ENCODE measurements around the gene RAP1B. TPM values are rescaled to one million over a fixed set of nuclear protein-coding genes. Genes with fewer than 3 reads are reported as not detected.

The RAP1B gene
- total and polyA plus RNA-seq, 2 of the 13 experiments (the other 11 are each of a cell fraction or from before 2014, with no cell fraction given), result 71.1 to 92.7 TPM

DNA sequence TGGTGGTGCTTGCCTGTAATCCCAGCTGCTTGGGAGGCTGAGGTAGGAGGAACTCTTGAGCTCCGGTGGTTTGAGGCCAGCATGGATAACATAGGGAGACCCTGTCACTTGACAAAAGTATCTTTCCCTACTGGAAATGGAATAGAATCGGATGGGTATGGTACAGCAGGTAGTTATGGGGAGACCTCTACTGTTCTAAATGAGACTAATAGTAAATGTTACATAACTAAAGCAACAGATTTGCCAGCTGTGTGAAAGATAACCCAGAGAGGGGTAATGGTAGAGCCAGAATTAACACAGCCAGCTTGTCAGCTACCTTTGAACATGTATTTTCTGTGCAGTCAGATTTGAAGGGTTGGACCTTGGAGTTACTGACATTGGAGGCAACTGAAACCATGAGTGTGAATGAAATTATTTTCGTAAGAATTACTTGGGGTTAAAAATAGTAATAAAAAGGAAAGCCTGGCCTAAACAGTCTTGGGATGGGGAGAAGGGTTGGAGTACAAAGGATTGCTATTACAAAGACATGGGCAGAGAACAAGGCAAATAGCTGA is 54.4 kb downstream of the RAP1B start (continued):
- TF ChIP-seq SALL2 (CRISPR knock-in tag; IDR thresholded peaks at IDR 0.05), result no peak
- no peak for TF ChIP-seq ZNF331 (CRISPR knock-in tag; IDR thresholded peaks at IDR 0.05)
- TF ChIP-seq CENPX (CRISPR knock-in tag; IDR thresholded peaks at IDR 0.05), result no peak
- no peak for TF ChIP-seq WIZ (CRISPR knock-in tag; IDR thresholded peaks at IDR 0.05)
- no peak for TF ChIP-seq ZNF816 (CRISPR knock-in tag; IDR thresholded peaks at IDR 0.05; ENCODE audit: borderline replicate concordance)
- TF ChIP-seq, protein P1, sequence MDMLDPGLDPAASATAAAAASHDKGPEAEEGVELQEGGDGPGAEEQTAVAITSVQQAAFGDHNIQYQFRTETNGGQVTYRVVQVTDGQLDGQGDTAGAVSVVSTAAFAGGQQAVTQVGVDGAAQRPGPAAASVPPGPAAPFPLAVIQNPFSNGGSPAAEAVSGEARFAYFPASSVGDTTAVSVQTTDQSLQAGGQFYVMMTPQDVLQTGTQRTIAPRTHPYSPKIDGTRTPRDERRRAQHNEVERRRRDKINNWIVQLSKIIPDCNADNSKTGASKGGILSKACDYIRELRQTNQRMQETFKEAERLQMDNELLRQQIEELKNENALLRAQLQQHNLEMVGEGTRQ (IDR thresholded peaks at IDR 0.05; ENCODE audit: low read depth, low read length), result no peak
- TF ChIP-seq, protein P1 (CRISPR knock-in tag; IDR thresholded peaks at IDR 0.05; ENCODE audit: borderline replicate concordance), result no peak
- TF ChIP-seq ZNF563 (CRISPR knock-in tag; IDR thresholded peaks at IDR 0.05), result no peak
- no peak for TF ChIP-seq CBFB (CRISPR knock-in tag; IDR thresholded peaks at IDR 0.05)
- TF ChIP-seq SALL1 (CRISPR knock-in tag; IDR thresholded peaks at IDR 0.05), result no peak
- TF ChIP-seq ZNF20 (CRISPR knock-in tag; IDR thresholded peaks at IDR 0.05), result no peak
- peak; percentile 55 for TF ChIP-seq STAG1 (CRISPR knock-in tag; IDR thresholded peaks at IDR 0.05)
- no peak for TF ChIP-seq AGO2 (optimal IDR thresholded peaks at IDR 0.05; ENCODE audit: low read depth, low read length)
- no peak for TF ChIP-seq CCAR2 (optimal IDR thresholded peaks at IDR 0.05; ENCODE audit: low read depth, low read length)
- TF ChIP-seq ZNF891 (CRISPR knock-in tag; IDR thresholded peaks at IDR 0.05), result no peak
- TF ChIP-seq, protein P2, sequence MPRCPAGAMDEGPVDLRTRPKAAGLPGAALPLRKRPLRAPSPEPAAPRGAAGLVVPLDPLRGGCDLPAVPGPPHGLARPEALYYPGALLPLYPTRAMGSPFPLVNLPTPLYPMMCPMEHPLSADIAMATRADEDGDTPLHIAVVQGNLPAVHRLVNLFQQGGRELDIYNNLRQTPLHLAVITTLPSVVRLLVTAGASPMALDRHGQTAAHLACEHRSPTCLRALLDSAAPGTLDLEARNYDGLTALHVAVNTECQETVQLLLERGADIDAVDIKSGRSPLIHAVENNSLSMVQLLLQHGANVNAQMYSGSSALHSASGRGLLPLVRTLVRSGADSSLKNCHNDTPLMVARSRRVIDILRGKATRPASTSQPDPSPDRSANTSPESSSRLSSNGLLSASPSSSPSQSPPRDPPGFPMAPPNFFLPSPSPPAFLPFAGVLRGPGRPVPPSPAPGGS (CRISPR knock-in tag; IDR thresholded peaks at IDR 0.05), result no peak
- TF ChIP-seq ATRX (CRISPR knock-in tag; IDR thresholded peaks at IDR 0.05; ENCODE audit: borderline replicate concordance), result no peak
- TF ChIP-seq, protein P3, sequence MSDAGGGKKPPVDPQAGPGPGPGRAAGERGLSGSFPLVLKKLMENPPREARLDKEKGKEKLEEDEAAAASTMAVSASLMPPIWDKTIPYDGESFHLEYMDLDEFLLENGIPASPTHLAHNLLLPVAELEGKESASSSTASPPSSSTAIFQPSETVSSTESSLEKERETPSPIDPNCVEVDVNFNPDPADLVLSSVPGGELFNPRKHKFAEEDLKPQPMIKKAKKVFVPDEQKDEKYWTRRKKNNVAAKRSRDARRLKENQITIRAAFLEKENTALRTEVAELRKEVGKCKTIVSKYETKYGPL (CRISPR knock-in tag; IDR thresholded peaks at IDR 0.05), result peak; percentile 52; the same call in 1 of the 2 replicates

Measured in HepG2 (cell line).